Measurements from ENCODE around the gene SELENOT.

Gene SELENOT

GRCh38 chr3:150663461-150663860, 60.3 kb downstream of the SELENOT start:
- Mint-ChIP-seq H3K4me3 (no peak overlapping the region), H3K27ac (no peak overlapping the region), H3K36me3 (no peaks in the 10 kb centered on the region), H3K4me1 (peaks cover 24% of the 10 kb centered on the region), H3K9me3 (peaks cover 3% of the 10 kb centered on the region), H3K27me3 (peaks cover 37% of the 10 kb centered on the region)
- CTCF ChIA-PET: no interaction called here
- no peak for DNase-seq

GRCh38 chr3:150666167-150666566, 63.0 kb downstream of the SELENOT start:
- Mint-ChIP-seq H3K4me1 (peaks cover 24% of the 10 kb centered on the region), H3K27ac (no peak overlapping the region), H3K27me3 (peaks cover 31% of the 10 kb centered on the region), H3K36me3 (no peaks in the 10 kb centered on the region), H3K9me3 (peaks cover 3% of the 10 kb centered on the region), H3K4me3 (no peak overlapping the region)
- peak; percentile 41 for DNase-seq
- CTCF ChIA-PET: no interaction called here

- Mint-ChIP-seq H3K27ac (no peak overlapping the region), H3K4me3 (no peak overlapping the region), H3K36me3 (peaks cover 4% of the 10 kb centered on the region), H3K27me3 (peaks cover 20% of the 10 kb centered on the region), H3K9me3 (peaks cover 11% of the 10 kb centered on the region), H3K4me1 (no peaks in the 10 kb centered on the region)
- CTCF ChIA-PET: interaction anchor here (0.7 kb wide), 1 partner anchor 114 kb away, joined by 3 read pairs; no protein-coding TSS in a partner anchor
- no peak for DNase-seq
Observed at GRCh38 chr3:150673966-150674365, 70.8 kb downstream of the SELENOT start.

- peaks cover 4% of the 10 kb centered on the region for H3K36me3 Mint-ChIP-seq
- CTCF ChIA-PET: no interaction called here
- H3K4me3 Mint-ChIP-seq: no peak overlapping the region
- peaks cover 11% of the 10 kb centered on the region for H3K9me3 Mint-ChIP-seq
- peaks cover 5% of the 10 kb centered on the region for H3K4me1 Mint-ChIP-seq
- no peak overlapping the region for H3K27ac Mint-ChIP-seq
- DNase-seq: no peak
- peaks cover 10% of the 10 kb centered on the region for H3K27me3 Mint-ChIP-seq
Observed at GRCh38 chr3:150675587-150675986, 72.5 kb downstream of the SELENOT start.

Measured in activated naive CD4-positive, alpha-beta T cell treated with anti-CD3 and anti-CD28 coated beads, Interleukin-2, amount 10 ng/mL, durations not matched to agents 7 days and 5 days (primary cell).